NCI-H510A (cell line): ENCODE measurements around the gene FASTK.
"Not testable (repeated sequence)": the region's sequence is repeated elsewhere in the genome, so short reads cannot be mapped to it uniquely, and the experiment has no call there.

Experiments used
- DNase-seq: peaks from one replicate; lab custom pipeline; 2025; lab: John Stamatoyannopoulos, UW

Gene FASTK

DNA sequence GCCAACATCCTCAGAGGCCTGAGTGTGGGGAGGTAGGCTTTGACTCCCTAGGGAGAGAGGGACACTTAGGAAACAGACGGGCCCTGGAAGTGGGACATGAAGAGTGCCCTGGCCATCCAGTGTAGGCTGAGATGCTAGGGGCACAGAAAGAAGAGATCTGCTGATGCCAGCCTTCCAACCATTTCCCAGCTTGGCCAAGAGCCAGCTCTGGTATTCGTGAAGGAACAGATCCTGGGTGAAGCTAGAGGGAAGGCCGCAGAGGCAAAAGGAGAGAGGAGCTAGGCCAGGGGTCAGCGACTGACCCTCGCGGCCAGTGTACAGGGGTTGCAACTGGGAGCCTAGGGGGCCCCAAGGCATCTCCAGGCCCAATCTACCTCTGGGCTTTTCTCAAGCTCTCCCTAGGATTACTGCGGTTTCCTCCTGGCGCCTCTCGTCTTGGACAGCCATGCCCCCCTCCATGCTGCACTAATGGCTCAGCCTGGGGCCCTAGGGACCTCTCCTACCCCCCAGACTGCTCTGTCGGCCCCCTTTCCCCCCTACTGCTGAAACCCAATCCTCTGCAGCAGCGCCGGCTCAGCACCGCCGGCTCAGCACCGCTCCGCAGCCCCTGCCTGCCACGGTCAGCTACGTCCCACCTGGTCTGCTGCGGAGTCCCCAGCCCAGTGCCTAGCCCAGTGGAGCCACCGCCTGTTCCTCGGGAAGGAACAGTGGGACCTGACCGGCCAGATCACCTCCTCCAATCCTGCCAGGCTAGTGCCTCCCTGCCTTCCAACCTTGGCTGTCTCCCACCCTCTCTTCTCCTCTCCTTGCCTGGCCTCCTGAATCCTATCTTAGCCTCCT lies 32.4 kb downstream of the FASTK start, which contains the start of gene ASIC3:
TSS of gene ASIC3 (plus strand) at position 556 of the 840 bp plus-strand sequence. CDS start 355 bp downstream, outside the sequence.
- no peak for DNase-seq

DNA sequence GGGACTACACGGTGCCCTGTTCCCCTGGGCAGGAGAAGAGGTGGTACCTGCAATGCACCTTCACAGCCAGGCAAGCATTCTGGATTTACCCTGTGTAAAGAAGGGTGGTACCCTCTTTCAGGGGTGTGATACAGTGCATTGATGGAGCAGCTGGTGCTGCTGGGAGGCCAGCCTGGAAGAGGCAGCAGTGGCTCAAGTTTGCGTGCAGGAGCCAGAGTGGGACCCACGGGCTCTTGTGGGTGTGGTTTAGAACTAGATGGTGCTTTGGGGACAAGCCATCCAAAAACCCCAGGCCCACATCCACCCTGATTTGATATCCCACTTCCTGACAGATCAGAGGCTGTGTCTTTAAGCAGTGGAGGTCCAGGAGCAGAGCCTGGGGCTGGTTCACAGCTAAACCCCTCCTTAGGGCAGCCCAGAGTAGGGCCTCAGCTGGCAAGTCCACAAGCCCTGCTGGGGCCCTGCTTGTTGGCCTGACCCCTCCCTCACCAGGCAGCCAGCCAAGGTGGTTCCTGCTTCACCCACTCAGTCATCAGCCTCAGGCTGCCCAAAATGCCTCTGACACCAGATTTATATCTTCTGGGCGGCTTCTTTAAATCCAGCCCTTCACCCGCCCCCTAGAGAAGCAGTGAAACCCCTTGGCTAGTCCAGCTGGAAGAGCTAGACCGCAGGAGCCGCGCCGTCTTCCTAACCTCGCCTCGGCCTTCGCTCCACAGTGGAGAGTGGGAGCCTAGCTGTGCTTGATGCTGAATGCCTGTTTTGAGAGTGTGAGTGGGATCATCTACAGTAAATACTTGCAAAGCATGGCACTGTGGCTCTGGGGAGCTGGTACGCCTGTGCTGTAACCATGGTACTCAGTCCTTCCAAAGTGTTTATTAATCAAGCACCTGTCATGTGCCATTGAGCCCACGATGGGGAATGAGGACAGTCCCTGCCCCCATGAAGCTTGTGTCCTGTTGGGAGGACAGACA lies 33.7 kb downstream of the FASTK start:
- no peak for DNase-seq

DNA sequence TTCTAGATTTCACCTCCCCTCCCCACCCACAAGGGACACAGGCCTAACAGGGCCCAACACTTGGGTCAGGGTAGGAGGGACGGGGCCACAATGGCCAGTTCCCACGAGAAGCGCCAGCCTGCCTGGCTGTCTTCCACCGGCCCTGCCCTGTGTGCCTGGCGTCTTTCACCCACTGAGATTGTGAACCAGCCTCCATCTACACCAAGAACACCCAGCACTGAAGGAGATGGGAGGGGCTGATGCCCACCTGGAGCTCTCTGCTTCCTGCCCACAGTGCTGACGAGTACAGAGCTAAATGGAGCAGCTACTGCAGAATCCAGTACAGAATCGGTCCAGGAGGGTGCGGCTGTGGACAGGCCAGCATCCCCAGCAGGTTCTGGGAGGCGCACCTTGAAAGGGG lies 34.6 kb downstream of the FASTK start:
- DNase-seq, result no peak

DNA sequence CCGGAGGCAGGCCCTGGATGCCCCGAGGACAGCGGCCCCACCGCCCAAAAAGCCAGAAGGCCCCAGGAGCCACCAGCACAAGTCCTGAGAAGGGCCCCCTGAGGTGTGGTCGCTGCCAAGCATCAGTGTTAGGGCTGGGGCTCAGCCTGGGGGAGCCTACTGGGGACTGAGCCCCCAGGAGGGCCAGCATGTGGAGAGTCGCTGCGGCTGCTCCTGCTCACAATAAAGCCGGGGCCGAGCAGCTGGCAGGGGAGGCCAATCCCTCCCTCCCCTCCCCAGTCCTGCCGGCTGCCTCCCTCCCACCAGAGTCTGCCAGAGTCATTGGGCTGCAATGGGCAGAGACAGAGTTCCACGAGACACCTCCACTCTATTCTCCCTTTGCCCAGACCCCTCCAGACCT lies 35.3 kb downstream of the FASTK start:
- DNase-seq, result no peak

DNA sequence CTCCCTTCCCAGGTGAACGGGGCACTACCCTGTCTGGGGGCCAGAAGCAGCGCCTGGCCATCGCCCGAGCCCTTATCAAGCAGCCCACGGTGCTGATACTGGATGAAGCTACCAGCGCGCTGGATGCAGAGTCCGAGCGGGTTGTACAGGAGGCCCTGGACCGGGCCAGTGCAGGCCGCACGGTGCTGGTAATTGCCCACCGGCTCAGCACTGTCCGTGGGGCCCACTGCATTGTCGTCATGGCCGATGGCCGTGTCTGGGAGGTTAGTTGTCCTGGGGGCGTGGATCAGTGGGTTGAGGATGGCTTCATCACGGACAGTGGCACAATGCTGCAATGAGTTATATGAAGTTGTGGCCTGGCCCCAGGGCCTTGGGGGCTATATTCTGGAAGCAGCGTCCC lies 36.6 kb downstream of the FASTK start:
- no peak for DNase-seq

DNA sequence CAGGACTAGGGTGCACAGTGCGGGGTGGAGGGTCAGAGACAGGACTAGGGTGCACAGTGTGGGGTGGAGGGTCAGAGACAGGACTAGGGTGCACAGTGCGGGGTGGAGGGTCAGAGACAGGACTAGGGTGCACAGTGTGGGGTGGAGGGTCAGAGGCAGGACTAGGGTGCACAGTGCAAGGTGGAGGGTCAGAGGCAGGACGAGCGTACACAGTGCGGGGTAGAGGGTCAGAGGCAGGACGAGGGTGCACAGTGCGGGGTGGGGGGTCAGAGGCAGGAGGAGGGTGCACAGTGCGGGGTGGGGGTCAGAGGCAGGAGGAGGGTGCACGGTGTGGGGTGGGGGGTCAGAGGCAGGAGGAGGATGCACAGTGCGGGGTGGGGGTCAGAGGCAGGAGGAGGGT lies 37.2 kb downstream of the FASTK start:
- not testable (repeated sequence) for DNase-seq

DNA sequence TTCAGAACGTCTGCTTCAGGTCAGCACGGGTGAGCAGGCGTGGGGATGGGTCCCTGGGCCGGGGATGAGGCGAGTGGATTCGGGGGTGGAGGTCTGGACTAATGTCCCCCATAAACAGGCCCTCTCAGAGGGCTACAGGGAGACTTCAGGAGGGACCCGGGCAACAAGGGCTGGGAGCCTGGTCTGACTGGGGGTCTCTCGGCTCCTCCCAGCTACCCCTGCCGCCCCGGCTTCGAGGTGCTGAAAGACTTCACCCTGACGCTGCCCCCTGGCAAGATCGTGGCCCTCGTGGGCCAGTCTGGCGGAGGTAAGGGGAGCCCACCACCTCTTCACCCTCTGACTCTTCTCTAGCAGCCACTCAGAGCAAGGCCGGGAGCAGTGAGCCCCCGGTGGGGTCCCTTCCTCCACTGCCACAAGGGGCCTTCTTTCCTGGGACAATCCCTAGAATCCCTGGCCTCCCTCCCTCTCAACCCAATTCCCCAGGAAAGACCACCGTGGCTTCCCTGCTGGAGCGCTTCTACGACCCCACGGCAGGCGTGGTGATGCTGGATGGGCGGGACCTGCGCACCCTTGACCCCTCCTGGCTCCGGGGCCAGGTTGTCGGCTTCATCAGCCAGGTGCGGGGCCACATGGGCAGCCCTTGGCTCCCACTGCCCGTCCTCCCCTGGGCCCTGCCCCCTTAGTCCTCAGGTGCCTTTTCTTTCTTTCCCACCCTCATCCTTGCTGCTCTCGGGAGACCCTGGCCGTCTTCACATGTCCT lies 39.8 kb downstream of the FASTK start:
- DNase-seq, result no peak

DNA sequence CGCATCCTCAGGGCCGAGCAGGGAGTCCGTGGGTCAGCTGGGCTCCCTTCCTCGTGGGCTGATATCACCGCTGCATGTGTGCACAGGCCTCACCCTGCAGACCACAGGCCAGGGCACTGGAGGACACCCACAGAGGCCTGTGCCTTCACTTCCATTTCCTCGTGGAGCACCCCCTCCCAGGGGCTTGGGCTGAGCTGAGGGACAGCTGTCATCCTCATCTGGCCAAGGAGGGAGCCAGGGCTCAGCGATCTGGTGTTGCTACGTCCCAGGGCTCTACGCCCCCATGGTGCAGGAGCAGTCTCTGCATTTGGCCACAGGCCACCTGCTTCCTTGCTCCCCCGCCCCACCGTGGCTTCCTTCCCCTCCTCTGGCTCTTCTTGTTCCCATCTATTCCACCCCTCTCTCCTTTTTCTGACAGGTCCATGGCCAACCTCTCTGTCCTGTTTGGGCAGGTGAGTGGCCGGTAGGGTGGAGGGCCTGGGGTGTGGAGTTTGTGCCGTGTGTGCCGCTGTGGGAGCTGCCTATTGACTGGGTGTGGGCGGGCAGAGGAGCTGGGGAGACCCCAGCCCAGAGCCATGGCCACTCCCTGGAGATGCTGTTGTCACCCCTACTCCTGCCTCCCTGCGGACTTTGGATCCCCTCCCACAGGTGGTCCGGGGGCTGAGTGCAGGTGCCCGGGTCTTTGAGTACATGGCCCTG lies 40.6 kb downstream of the FASTK start:
- no peak for DNase-seq

DNA sequence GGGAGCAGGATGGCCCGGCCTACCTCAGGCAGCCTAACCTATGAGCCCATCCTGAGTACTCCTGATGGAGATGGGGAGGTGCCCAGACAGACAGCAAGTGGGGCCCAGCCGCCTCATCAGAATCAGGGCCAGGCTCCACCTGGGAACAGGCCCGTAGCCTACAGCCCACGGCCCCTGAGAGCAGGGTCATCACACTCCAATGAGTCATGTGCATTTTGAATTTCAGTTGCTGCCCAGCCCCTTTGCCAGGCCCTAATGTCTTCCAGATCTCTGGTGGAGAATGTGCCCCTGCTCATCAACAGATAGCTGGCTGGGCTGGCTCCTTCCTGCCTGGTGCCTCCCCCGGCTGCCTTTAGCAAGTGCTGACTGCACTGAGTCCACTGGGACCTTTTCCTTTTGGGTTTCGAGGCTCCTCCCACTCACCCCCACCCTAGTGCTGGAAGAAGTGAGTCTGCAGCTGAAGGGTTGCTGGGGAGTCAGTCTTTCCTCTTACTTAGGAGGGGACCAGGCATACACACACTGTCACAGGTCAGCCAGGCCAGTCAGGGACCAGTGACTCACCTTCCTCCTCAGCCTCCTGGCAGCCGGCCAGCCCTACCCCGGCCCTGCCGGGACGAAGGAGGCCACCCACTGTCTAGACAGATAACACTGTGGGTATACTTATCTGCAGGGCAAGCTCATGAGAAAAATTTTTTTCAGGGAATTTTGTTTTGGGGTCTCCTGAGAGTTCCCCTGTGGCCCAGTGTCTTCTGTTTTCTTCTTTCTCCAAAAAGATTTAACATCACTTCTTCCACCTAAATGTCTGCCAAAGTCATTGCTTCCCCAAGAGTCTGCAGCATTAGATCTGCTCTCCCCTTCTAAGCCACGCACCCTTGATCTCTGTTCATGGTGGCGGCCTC lies 41.4 kb downstream of the FASTK start:
- DNase-seq, result no peak

DNA sequence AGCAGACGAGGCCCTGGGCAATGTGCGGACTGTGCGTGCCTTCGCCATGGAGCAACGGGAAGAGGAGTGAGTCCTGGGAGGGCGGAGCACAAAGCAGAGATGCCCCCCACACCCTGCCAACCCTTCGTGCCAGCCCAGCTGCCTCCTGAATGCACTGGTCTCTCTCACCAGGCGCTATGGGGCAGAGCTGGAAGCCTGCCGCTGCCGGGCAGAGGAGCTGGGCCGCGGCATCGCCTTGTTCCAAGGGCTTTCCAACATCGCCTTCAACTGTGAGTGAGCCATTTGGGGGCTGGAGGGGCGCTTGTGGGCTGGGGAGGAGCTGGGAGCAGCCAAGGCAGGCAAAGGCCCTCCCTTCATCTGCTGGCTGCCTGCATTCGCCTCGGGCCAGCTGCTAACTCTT lies 44.7 kb downstream of the FASTK start:
- DNase-seq, result no peak

DNA sequence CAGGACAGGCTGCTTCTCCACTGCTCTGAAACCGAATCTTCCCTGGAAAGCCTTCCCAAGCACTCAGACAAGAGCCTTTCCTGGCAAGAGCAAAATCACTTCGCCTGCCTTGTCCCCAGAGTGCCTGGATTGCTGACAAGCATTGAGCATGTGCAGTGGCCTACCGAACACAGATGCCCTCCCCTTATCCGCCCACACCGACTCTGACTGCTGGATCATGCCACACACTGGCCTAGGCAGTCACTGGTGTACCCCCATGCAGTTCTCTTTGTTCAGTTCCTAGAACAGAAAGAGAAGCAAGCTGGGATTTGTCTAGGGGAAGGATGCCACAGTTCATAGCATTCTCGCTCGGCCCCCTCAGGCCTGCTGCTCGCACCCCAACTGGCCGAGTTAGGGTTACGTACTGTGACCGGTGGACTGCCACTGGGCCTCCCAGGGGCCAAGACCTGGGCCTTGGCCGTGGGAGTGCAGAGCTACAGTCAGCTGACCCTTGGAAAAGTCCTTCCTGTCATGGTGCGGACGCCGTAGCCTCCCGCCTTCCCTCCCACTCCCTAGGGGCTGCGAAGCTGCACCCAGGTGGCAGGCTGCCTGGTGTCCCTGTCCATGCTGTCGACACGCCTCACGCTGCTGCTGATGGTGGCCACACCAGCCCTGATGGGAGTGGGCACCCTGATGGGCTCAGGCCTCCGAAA lies 45.4 kb downstream of the FASTK start:
- DNase-seq, result no peak

DNA sequence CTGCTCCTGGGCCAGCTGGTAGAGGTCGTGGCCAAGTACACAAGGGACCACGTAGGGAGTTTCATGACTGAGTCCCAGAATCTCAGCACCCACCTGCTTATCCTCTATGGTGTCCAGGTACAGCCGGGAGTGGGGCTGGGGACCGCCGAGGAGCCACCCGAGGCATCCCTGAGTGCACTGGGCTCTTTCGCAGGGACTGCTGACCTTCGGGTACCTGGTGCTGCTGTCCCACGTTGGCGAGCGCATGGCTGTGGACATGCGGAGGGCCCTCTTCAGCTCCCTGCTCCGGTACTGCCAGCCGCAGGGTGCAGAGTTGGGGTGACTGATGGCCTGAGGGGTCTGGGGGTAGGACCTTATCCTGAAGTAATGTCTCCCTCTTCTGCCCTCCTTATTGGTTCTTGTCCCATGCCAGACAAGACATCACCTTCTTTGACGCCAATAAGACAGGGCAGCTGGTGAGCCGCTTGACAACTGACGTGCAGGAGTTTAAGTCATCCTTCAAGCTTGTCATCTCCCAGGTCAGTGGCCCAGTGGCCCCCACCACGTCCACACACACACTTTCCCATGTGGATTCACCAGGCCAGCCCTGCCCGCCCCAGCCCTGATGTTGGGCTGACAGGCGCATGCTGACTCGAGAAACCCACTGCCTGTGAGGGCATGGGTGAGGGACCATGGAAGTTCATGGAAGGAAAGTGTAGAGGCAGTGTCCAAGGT lies 46.1 kb downstream of the FASTK start:
- DNase-seq, result no peak

DNA sequence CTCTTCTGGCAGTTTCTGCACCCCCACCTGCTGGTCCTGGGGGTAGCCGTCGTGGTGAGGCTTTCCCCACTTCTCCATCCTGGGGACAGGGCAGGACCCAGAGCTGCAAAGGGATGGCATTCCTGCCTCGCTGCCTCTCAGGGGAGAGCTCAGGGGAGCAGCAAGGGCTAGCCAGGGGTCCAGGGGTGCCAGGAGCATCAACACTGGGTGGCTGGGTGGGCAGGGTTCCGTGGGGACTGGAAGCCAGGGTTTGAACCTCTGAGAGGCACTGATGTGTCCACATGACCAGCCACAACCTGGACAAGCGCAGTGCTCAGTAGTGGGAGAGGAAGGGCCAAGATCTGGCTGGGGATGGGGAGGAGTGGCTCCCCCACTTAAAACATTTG lies 46.8 kb downstream of the FASTK start:
- no peak for DNase-seq

DNA sequence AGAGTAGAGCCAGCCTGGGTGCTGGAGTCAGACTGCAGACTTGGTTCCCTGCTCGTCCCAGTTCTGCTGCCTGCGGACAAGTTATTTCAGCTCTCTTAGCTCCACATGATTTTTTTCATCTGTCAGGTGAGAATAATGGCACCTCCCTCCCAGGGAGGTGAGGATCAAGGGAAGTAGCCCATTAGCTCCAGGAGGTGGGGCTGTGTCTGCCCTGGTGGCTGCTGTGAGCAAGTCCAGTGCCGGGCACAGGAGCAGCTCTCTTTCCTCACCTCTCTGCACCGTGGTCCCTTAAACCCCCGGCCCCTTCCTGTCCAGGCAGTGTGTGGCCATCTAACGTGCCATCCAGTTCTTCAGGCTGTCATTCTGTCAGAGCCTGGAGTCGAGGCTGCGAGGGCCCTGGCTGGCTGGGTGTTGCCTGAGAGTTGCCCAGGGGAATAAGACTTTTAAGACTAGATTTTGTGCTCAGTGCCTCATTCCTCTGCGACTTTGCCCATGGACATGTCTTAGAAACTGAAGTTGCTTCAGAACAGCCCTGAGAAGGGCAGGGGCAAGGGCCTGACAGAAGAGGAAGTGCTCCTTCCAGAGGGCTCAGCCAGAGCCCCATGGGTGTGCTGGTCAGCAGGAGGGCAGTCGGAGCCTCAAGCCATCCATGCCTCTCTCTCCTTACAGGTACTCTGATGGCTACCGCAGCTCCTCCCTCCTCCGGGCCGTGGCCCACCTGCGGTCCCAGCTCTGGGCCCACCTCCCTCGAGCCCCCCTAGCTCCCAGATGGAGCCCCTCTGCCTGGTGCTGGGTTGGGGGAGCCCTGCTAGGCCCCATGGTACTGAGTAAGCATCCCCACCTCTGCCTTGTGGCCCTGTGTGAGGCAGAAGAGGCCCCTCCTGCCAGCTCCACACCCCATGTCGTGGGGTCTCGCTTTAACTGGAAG lies 47.4 kb downstream of the FASTK start:
- DNase-seq, result no peak

DNA sequence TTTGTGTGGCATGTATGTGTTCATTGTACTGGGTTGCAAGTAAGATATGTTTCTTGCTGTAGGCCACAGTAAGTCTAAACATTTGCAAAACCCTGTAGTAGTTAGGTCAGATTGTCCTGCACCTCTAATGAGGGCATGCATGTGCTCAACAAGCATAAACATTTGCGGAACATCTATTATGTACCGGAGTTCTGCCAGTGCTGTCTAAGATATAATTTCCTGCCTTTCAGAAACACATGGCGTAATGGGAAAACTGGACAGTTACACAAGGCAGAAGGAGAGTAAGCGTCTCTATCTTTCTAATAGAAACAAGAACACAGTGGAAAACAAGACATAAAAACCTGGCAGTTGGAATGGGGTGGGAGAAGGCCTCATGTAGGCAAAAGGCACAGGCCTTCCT lies 49.6 kb downstream of the FASTK start:
- DNase-seq, result no peak

DNA sequence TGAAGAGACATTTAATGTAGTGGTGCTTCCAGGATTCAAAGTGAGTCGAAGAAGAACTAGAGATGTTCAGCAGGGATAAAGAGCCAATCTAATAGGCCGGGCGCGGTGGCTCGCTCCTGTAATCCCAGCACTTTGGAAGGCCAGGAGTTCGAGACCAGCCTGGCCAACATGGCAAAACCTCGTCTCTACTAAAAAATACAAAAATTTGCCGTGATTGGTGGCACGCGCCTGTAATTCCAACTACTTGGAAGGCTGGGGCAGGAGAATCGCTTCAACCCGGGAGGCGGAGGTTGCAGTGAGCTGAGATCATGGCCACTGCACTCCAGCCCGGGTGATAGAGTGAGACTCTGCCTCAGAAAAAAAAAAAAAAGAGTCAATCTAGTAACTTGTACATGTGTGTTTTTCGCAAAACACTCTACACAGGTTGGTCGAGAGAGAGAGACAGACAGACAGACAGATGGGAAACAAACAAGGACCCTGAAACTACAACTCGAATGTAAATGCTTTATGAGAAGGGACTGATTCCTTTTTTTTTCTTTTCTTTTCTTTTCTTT lies 51.6 kb downstream of the FASTK start:
- DNase-seq, result no peak

DNA sequence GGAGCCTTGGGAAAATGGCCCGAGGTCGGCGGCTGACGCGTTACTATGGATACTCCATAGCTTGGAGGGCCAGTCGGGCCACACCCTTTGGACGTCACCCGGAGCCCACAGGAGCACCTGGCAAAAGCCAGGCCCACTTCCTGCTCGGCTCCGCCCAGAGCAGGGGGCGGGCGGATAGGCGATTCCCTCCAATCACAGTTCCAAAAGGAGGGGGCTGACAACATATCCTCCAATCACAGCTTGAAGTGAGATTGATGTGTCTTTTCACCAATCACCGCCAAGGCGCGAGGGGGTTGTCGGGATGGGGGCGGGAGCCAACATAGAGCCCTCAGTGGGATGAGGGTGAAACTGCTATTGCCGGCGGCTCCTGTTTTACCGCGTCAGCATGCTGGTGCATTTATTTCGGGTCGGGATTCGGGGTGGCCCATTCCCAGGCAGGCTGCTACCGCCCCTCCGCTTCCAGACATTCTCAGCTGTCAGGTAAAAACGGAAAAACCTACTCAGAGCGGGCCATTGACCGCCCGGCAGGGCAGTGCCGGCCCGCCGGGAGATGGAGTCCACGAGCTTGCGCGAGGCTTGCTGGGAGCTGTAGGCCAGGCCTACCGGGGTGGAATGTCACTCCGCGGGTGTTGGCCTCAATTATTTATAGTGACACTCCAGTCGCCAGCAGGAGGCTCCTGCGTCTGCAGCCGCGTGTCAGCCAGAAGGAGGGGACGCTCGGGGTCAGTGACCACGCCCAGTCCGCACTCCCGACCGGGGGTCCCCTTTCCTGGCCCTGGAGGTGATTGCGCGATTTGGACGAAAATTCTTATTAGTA lies 52.3 kb downstream of the FASTK start, which contains the start of gene ABCB8:
TSS of gene ABCB8 (plus strand) at position 320 of the 817 bp plus-strand sequence. CDS start at position 386, 66 bp downstream.
- DNase-seq, result peak; percentile 78
